Occipital lobe (tissue), 2 donors: Measurements from ENCODE around the gene ZBTB12. TPM values are rescaled to one million over a fixed set of nuclear protein-coding genes. Genes with fewer than 3 reads are reported as not detected.
"Not testable (repeated sequence)": the region's sequence is repeated elsewhere in the genome, so short reads cannot be mapped to it uniquely, and the experiment has no call there.

Experiments used
- DNase-seq: peaks from one replicate; lab custom pipeline; 2025; lab: John Stamatoyannopoulos, UW
- total RNA-seq: library from RNA; depleted of rRNA; stranded (reverse); fragments of >200 nt; gene quantifications from one replicate; pipeline ENCODE4 v1.2.3, GENCODE V29; 2014

ZBTB12 gene
- total RNA-seq, 1 donor from 2014 or later: 25.6 TPM

- DNase-seq: no peak
These were observed 21.1 kb upstream of the ZBTB12 start for GRCh38 chr6:31922942-31923341.

- DNase-seq: no peak
These were observed 18.9 kb upstream of the ZBTB12 start for GRCh38 chr6:31920811-31921210.

GRCh38 chr6:31919624-31920303, 17.9 kb upstream of the ZBTB12 start:
- DNase-seq: no peak

- DNase-seq: no peak
These were observed 16.3 kb upstream of the ZBTB12 start for GRCh38 chr6:31918069-31918720.

GRCh38 chr6:31915756-31916155, 13.9 kb upstream of the ZBTB12 start:
- DNase-seq: no peak

- no peak for DNase-seq
These were observed 13.5 kb upstream of the ZBTB12 start for GRCh38 chr6:31915351-31915750.

DNA sequence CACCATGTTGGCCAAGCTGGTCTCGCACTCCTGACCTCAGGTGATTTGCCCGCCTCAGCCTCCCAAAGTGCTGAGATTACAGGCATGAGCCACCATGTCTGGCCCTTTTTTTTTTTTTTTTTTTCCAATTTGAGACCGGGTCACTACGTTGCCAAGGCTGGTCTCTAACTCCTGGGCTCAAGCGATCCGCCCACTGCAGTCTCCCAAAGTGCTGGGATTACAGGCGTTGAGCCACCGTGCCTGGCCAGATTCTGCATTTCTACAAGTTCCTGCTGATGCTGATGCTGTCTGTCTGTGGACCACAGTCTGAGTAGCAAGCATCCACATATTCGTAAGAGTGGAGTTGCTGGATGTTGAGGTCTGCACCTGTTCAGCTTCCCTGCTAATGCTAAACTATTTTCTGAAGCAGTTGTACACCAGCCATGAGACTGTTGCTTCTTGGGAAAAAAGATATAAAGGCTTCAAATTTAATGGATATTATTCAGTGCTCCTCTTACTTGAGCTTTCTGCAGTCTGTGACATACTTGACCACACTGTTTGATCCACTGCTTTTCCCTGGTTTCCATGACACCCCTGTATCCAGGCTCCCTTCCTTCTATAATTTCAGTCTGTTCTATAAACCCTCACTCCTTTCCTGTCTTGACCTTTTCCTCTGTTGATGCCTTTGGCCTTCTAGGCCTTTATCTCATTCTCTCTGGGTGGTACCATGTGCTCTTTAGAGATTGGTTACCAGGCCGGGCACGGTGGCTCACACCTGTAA, 10.1 kb upstream of the ZBTB12 start:
- no peak for DNase-seq

- not testable (repeated sequence) for DNase-seq
These were observed 7.4 kb upstream of the ZBTB12 start for GRCh38 chr6:31909298-31909697.

DNA sequence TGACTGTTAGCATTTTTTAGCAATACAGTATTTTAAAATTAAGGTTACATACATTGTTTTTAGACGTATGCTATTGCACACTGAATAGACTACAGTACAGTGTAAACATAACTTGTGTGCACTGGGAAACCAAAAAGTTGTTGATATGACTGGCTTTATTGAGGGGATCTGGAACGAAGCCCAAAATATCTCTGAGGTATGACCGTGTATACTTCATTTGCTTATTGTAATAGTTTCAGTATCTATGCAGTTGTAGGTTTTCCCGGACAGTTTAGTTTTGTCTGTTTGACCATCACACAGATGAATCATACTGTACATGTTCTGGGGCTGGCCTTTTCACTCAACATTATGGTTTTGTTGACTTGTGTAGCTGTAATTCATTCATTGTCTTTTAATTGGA, 6.9 kb upstream of the ZBTB12 start:
- no peak for DNase-seq

DNA sequence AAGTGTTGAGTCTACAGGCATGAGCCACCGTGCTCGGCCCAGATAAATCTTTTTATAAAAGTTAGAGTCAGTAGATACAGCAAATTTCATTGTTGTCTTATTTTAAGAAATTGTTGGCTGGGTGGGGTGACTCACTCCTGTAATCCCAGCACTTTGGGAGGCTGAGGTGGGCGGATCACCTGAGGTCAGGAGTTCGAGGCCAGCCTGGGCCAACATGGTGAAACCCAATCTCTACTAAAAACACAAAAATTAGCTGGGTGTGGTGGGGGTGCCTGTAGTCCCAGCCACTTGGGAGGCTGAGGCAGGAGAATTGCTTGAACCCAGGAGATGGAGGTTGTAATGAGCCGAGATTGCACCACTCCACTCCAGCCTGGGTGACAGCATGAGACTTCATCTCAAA, 6.4 kb upstream of the ZBTB12 start:
- DNase-seq: not testable (repeated sequence)

- DNase-seq: no peak
These were observed 5.4 kb upstream of the ZBTB12 start for GRCh38 chr6:31907158-31907813.

DNA sequence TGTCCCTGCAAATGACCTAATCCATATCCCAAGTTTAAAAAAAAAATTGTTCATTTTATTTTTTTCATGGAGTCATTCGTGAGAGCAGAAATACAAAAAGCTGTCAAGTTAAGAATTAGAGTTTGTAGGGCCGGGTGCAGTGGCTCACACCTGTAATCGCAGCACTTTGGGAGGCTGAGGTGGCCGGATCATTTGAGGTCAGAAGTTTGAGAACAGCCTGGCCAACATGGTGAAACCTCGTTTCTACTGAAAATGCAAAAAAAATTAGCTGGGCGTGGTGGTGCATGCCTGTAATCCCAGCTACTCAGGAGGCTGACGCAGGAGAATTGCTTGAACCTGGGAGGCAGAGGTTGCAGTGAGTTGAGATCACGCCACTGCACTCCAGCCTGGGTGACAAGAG, 4.8 kb upstream of the ZBTB12 start:
- DNase-seq: not testable (repeated sequence)

DNA sequence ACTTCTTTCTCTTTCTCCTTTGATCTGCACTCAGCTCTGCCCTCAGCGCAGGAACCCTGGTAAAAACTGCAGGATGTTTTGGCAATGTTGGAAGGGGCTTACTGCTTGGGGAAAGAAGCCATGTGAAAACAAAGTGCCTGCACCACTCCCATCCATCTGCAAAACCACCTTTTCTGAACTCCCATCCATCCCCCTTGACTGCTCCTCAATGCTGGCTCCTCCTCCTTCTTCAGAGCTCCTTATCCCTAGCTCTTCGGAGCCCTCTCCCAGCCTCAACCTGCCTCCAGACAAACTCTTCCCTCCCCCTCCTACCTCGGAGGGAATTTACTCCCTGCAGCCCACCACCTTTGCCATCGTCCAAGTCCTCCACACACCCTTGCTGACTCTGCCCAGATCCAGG, 4.2 kb upstream of the ZBTB12 start:
- no peak for DNase-seq

GRCh38 chr6:31905041-31905440, 3.2 kb upstream of the ZBTB12 start:
- DNase-seq: no peak

- no peak for DNase-seq
These were observed 2.1 kb upstream of the ZBTB12 start for GRCh38 chr6:31903957-31904356.

DNA sequence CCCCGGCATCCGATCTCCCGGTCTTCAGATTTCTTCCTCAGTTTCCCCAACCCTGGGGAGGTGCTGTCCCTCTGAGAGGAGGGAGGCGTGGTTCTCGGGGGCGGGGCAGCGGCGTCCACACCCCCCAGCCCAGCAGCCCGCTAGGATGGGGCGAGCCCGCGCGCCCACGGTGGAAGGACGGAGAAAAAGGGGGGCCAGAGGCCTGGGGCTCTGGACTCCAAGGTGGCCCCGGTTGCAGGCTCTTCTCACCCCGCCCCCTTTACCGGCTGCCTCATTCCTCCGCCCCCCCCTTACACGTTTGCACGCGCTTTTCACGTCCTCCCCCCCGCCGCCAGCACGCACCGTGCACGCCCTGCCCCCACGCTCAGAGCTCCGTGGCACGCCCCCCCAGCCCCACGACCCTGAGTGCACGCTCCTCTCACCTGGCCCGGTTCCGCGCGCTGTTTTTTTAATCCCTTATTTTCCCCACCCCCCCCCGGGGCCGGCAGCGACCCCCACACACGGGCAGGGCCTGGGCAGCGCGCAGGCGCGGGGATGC, 402 bp downstream of the ZBTB12 start:
- DNase-seq: peak; percentile 60

- no peak for DNase-seq
These were observed 920 bp downstream of the ZBTB12 start for GRCh38 chr6:31900917-31901414.

GRCh38 chr6:31899882-31900722, 1.8 kb downstream of the ZBTB12 start:
- no peak for DNase-seq

- DNase-seq: no peak
These were observed 2.7 kb downstream of the ZBTB12 start for GRCh38 chr6:31899215-31899614.

DNA sequence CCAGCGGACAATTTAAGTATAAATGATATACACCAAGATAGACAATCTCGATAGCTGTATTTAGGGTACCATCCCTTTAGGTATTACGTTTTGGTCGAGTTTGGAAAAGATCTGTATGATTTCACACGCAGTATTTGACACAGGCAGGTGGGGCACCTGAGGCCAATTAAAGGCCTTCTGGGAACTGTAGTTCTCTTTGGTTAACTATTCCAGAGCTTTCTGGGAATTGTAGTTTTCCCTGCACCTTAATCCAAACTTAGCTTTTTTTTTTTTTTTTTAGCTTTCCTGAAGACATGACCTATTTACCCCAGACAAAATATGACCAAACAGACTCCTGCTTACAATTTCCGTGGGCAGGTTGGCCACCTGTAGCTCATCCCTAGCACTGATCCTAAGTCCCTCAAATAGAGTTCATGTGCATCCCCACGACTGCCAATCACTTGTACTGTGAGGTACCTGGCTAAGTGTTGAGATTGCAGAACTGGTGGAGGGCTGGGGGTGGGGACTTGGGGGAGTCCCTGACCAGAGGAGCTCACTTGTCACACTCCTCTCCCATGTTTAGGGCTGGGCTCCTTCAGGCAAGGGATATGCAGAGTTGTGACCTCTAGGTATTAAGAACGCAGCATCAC, 3.4 kb downstream of the ZBTB12 start:
- DNase-seq: no peak
